HuH-7 (cell line): Measurements from ENCODE around the gene MTSS2.

Experiments used
- DNase-seq: peaks from one replicate; pipeline ENCODE4 v3.0.0; 2011; ENCODE audit warnings: low spot score

MTSS2 gene

DNA sequence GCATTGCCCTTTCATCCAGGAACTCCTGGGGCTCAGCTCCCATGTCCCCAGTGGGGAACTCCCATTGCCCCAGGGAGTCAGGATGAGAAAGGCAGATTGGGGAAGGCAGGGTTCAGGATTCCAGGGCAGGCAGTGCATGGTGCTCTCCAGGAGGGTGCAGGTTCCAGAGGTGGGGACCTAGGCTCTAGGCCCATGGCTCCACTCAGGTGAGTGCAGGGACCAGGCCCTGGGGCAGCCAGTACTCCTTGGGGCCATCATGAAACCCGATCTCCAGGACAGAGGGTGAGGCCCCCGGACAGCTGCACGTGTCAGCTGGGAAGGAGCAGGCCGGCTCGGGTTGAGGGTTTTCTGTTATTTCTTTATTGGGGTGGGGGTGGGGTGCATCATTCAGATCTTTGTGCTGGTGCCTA, 1.3 kb upstream of the MTSS2 start:
- peak; percentile 56 for DNase-seq

DNA sequence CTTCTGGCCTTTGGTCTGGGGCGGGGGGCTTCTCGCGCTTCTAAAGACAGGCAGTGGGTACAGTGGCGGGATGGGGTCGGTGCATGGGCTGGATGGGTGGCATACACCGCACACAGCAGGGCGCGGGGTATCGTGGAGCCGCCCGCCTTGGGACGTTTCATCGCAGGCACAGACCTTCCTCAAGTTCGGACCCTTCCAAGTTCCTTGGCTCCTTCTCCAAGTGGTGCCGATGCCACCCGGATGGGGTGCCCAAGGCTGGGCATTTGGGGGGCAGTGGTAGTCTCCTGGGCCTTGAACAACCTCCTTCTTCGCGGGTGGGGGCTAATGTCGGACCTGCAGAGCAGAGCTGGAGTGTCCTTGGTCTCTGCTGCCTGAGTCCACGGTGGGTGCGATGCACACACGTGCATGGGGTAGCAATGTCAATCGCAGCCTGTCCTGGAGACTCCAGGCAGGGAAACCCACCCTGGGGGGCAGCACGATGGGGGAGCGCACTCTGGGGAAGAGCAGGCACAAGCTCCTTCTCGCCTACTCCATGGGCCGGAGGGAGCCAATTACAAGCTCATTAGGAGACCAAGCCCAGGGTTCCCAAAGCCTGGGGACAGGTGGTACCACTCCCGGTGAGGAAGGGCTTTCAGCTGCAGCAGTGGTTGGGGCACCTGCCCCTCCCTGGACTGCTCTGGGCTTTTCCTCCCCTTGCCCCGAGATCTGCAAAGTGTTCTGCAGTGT, 686 bp upstream of the MTSS2 start:
- DNase-seq = peak; percentile 61

DNA sequence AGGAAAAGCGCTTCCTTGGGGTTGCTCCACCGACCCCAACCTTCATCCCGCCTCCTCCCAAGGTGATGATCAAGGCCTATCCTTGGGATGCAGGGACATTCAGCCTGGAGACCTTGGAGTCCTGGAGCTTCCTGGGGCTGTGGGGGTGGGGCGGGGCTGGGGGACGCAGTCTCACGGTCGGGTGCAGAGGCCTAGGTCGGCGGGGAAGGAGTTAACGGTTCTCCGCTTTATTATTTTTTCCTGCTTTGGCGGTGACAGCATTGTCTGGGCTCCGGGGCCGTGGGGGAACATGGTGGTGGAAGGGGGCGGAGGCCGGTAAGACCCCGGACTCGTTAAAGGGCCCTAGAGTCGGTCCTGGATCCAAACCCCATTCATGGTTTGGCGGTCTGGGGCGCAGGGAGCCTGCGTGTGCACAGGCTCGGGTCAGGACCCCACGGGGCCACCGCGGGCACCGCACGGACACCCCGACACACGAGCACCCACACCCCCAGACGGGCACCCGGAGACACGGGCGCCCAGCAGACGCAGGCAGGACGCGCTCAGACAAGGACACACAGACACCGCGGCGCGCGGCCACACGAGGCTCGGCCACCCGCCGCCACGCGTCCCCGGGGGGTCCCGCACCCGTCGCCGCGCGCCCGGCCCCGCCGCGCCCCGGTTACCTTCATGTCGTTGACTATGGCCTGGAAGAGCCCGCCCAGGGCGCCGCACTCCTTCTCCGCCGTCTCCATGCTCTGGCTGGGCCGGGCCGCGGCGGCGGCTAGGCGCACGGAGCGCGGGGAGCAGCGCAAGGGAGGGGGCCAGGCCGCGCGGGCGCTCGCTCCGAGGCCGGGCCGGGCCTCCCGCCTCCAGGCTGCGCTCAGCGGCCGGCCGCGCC, 554 bp downstream of the MTSS2 start:
- no peak for DNase-seq

DNA sequence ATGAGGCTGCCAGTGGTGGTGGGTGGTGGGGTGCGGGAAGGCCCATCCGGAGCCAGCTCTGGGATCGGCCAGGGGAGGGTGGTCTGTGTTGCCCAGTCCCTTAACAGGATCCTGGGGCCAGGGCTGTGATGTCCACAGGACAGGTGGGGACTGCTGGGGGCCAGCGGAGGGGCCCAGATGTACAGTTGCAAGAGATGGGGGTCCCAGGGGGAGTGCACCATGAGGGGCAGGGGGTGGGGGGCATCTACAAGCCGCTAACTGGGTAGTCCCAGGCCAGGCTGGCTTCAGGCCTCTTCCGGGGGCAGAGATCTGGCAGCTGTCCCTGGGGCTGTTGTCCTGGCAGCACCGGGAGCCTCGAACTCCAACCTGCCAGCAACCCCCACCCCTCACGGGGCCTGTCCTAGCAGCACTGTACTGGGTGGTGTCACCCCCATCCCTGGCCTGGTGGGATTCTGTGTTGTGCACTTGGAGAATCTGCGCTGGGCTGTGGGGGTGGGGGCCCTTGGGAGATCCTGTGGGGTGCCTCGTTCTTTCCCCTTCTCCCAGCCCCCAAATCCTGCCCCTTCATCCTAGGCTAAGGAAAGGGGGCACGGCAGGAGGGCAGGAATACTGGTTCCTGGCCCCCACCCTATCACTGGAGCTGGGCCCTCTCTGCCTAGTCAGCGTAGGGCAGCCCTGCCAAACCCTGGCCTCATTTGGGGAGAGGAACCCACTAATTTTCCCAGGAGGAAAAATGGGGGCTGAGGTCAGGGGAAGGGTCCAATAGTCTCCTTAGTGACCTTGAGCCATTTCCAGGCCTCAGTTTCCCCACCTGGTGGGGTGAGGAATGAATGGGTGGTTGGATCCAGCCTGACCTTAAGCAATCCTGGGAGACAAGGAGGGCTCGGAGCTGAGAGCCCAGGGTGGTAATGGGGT, 1.4 kb downstream of the MTSS2 start:
- no peak for DNase-seq

DNA sequence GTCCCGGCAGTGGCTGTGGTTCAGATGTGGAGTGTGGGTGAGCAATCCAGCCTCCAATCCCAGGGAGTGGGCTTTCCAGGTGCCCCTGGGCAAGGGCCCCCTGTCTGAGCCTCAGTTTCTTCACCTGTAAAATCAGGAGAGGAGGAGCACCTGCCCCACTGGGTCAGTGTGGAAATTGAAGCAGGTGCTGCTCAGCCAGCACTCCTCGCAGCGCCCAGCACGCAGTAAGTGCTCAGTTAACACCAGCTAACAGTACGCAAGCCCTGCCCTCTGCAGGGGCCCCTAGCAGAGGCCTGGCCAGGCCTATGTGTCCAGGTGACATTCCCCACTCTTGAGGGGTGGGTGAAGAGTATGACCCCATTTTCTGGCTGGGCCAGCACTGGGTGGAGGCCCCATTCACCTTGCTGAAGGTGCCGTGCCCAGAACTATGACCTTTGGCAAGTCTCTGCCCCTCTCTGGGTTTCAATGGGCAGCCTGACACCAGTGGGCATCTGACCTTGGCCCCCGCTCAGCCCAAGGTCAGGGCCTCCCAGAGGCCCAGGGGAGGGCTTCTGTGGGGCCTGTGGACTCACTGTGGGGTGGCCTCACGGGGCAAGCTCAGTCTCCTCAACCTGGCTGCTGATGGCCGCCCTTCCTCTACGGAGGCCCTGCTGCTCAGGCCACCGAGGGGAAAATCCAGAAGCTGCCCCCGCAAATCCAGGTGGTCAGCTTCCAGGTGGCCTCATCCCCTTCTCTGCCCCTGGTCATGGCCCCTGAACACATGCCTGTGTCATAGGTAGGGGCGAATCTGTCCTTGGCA, 2.5 kb downstream of the MTSS2 start:
- DNase-seq = no peak

DNA sequence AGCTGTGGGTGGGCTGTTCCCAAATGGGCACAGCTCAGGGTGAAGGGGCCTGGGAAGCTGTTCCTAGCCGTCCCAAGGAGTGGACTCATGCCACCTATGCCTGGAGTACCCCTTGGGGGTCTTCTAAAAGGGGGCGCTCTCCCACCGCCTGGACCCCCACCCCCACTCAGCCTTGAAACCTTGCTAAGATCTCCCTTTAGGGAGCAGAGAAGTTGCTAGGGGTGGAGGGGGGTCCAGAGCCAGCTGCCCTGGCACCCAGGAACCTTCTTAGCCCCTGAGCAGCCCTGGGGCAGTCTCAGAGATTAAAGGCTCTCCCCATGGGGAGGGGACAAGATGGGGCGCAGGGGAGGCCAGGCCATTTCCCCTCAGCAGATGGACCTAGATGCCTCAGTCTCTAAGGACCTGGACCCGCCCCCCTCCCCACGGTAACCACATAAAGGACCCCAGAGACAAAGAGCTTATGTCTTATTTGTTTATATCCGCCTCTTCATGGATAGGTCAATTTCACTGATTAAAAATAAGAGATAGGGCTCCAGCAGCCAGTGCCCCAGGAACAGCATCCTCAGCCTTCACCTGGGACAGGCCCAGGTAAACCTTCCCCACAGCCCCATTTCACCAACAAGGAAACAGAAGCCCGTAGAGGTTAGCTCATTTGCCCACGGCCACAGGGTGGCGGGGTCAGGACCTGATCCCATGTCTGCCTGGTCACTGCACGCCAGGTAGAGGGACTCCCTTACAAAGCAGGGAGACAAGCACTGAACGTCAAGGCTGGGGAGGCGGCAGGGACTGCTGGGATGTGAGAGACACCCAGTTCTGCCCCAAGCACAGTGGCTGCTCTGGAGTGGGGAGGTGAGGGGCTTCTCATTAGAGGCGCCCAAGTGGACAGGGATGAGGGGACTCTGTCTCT, 3.4 kb downstream of the MTSS2 start:
- peak; percentile 73 for DNase-seq

DNA sequence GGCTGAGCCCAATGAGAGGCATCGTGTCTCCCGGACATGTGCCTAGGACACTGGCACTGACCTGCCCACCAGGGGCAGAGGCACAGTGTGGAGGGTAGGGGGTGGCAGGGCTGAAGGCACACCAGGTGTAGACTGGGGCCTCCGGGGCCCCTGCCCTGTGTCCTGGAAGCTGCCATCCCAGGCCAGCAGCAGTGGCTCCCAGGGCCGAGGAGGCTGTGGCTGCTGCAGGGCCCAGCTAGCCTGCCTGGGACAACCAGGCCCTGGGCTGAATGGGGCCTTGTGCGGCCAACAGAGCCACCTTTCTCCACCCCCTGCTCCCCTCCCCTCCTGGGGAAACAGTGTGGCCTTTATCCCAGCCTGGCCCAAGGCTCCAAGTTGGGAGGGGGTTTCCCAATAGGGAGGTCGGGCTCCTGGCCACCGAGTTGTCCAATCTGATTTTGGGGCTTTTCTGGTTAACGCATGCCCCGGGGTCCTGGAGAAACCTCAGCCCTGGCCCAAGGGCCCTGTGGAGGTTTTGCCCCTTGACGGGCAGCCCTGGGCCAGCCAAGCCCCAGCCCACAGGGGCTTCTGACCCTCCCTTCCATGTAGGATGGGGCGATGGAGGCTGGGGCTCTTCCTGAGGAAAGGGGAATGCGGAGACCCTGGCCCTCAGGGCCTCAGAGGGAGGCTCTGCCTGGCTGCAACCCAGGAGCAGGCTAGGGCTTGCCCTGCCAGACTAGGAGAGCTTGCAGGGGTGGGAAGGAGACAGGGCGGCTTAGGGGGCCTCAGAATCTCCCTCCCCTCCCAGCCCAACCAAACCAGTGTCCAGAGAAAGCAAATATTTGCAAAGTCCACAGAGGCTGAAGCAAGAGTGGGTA, 4.2 kb downstream of the MTSS2 start:
- peak; percentile 84 for DNase-seq

DNA sequence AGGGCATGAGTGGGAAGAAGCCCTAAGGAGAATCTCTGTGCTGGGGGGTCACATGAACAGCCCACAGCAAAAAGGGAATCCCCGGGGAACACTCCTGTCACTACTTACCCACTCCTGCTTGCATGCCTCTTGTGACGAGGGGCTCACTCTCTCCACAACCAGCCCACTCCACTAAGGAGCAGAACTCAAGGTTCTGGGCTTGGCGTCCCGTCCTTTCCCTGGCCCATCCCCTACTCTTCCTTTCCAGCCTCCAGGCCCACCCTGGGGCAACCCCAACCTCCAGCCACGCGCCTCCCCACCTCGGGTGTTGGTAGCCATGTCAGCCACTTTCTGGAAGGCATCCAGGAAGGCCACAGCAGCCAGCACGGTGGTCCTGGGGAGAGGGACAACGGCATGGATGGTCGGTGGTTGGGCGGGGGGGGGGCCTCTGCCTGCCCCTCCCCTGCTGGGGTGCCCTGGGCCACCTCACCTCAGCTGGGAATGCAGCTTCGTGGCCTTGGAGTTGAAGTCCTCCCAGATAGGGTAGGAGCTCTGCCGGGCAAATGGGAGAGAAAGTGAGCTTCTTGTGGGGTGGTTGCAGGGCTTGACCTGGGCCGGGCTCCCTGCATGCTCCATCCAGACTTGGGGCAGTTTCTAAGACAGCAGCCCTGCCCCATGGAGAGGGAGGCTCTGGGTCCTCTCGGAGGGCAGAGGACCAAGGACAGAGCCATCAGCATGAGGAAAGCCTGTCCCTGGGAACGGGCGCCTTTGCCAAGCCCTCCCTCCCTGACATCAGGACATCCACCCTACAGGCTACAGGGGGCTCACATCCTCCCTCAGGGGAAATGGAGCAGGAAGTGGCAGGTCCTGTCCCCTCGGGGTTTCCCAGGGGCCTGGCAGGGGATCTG, 5.1 kb downstream of the MTSS2 start:
- no peak for DNase-seq

DNA sequence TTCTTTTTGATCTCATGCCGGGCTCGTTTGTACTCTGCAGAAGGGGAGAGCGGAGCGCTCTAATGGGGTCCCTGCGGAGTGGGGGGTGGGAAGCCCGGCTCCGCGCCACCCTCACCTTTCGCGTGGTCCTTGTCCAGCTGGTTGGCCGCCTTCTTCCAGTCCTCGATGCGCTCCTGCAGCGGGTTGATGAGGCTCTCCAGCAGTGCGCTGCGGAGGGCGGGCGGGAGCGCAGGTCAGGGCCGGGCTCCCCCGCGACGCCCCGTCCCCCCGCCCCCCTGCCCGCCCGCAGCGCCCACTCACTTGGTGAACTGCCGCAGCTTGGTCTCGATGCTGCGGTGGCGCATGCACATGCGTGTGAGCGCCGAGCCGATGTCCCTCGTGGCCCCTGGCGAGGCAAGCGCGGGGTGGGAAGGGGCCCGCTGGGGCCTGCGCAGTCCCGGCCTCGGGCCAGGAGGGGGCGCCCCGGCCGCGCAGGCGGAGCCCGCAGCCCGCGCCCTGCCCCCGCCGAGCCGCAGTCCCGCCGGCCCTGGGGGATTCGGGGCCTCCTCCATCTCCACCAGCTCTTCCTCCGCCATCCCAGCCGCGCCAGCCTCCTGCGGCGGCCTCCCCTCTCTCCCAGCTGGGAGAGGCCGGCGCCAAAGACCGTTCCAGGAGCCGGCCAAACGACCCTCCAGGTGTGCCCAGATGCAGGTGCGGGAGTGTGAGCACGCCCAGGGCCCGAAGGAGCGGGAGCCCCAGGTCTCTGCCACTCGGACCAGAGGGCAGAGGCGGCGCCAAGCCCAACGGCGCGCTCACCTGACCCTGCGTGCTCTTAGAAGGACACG, 6.0 kb downstream of the MTSS2 start:
- DNase-seq = no peak

DNA sequence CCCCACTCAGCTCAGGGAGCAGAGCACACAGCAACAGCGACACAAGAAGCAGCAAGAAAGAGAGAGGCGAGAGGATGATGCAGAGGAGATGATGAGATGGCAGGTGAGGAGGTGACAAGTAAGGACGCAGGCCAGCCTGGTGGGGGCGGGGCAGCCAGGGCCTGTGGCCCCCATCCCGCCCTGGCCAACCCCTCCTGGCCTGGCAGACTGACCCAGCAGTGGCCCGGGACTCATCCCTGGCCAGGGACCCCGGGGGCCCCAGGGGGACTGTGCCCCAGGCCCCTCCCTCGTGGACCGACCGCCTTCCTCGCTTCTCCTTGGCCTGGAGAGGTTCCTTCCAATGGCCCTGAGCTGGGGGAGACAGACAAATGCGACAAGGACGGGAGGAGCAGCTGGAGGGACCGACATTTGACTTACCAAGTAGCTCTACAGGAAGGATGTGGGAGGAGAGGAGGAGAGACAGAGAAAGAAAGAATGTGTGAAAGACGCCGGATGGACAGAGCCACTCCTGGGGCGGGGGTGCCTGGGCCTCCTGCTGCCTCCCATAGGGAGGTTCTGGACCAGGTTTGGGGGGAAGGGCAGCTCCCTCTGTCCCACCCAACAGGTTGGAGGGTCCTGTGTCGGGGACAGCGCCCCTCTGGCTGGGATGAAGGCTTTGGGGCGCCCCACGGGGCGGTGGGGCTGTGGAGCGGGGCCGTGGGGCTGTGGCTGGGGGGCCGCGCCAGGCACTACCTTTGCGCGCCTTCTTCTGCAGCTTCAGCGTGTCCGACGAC, 6.8 kb downstream of the MTSS2 start:
- no peak for DNase-seq

DNA sequence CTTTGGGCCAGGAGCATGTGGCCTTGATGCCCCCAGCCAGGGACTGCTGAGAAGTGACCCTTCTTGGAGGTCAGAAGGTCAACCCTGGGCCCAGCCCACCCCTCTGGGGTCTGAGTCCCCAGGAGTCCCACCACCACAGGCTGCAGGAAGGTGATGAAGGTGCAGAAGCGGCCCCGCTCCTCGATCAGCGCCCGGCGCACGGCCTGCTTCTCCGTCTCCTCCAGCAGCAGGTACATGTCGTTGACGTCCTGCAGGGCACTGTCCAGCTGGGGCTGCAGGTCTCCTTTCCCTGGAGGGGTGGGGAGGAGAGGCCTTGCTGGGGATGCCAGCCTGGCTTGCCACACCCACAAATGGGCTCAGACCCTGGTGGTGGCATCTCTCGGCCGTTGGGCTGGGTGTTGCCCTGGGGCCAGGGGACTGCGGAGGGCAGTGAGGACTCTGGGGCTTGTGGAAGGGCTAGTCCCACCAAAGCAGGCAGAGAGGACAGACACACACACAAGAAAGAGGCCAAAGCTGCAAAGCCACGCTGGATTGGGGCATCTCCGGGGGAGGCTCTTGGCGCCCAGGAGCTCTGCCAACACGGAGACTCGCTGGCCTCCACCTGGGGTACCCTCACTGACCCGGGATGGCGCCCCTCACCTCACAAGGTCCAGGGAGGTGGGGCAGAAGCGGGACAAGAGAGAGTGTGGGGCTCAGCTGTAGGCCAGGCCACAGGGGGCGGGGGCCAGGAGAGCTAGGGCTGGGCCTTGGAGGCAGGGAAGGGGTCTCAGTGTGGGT, 7.5 kb downstream of the MTSS2 start:
- no peak for DNase-seq

DNA sequence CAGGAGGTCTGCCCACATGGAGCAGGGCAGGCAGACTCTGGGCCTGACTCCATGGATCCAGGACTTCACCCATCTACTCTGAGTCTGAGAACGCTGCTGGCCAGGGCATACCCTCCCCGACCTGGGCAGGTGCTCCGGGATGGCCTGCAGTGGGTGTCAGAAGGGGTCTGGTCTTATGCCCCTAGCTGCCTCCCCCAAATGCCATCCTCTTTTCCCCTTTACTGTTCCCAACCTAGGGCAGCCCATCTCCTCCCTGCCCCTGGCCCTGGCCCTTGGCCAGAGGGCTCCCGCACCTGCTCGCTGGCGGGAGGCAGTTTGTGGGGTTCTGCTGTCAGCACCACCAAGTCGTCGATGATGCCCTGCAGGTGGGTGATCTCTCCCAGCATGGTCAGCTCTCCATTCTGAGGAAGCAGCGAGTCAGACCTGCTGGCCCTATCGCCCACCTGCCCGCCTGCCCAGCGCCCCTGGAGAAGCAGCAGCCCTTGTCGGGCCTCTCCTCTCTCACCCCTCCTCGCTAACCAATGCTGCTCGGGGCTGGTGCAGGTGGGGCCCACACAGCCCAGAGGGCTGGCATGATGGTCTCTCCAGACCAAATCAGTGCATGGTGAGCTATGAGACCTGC, 8.2 kb downstream of the MTSS2 start:
- no peak for DNase-seq

DNA sequence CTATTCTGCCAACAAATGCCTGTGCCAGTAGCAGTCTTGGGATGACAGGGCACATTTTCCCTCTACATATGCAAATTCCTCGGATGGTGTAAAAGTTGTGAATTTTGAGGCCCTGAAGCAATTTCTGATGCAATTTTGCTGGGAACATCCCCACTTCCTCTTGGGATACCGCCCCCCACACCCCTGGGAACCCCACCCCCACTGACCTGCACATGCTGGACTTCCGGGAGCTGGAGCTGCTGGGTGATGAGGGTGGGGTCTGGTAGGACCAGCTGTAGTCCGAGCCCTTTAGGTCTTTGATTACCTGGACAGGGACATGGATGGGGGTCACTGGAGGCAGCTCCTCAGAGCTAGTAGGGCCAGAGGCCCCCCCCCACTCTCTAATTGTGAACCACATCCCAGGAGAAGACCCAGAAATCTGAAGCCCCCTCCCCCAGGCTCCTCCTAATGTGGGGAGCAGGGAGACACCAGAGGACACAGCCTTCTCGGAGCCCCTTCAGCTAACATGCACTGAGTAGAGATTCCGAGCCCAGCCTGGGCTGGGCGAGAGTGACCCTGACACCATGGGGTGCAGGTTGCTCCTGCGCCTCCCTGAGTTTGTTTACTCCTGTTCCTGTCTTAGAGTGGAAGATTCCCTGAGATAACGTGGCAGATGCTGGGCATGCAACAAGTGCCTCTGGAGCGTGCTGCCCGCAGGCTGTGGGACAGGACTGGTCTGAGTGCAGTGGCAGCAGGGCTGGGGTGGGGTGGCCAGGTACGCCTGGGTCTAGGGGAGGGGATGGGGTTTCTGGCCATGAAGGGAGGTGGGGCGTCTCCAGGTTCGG, 9.0 kb downstream of the MTSS2 start:
- DNase-seq = no peak

DNA sequence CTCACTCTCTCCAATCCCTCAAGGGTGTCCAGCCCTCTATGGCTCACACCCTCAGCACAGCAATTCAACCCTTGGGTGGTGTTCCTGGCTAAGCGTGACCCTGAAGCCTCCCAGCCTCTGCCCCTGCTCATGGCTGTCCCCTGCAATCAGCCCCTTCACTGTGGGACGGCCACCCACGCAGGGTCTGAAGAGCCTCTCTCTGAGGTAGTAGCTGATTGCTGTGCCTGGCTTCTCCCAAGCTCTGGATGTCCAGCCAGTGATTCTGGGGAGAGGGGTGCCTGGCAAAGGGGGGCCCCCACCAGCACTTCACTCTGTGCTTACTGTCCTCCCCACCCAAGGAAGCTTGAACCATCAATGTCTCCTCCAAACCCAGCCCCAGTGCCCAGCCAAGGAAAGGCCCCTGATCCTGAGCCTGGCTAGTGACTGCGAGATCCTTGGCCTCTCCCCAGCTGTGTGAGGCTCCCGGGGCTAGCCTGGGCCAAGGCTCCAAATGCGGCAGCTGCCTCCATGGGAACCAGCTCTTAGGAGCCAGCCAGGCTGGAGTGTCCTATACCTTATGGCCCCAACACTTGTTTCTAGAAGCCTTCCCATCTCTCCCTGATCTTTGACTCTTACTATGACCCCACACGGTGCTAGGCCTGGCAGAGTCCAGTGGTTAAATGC, 9.9 kb downstream of the MTSS2 start:
- DNase-seq = no peak
